SU-DHL-6 (cell line): Measurements from ENCODE around the gene TECPR2.

Source experiments
- H2AFZ ChIP-seq: fragments of 200-600 bp; sonication (generic); 2 replicates; pipeline ENCODE4 v1.6.1; 2014; ENCODE audit warnings: low read depth, mild to moderate bottlenecking, moderate library complexity, mixed read lengths, antibody characterized with exemption, low read length; ENCODE audit not compliant: severe bottlenecking
- H3F3A ChIP-seq: fragments of 200-600 bp; shearing (Covaris generic); 2 replicates; pipeline ENCODE4 v1.6.0; 2016; ENCODE audit warnings: antibody characterized with exemption, mild to moderate bottlenecking; ENCODE audit not compliant: insufficient read depth
- H3K27ac ChIP-seq: fragments of 200-600 bp; sonication (generic); 2 replicates; pipeline ENCODE4 v1.5.1; 2016; ENCODE audit warnings: low read depth, mild to moderate bottlenecking, low read length, moderate library complexity, mixed read lengths
- H3K27me3 ChIP-seq: fragments of 200-600 bp; sonication (generic), shearing (Covaris generic); 2 replicates; pipeline ENCODE4 v1.6.0; 2014; ENCODE audit warnings: mild to moderate bottlenecking, low read length
- H3K36me3 ChIP-seq: fragments of 200-600 bp; sonication (generic); 2 replicates; pipeline ENCODE4 v1.6.1; 2014; ENCODE audit warnings: mild to moderate bottlenecking, low read length, mixed read lengths
- H3K4me2 ChIP-seq: fragments of 300-600, 200-600 bp; shearing (Covaris generic), sonication (generic); 2 replicates; pipeline ENCODE4 v1.6.0; 2014; ENCODE audit warnings: low read length, low read depth, mild to moderate bottlenecking; ENCODE audit not compliant: poor library complexity, severe bottlenecking
- H3K4me3 ChIP-seq: fragments of 200-600 bp; sonication (generic); 2 replicates; pipeline ENCODE4 v1.5.1; 2014; ENCODE audit warnings: antibody characterized with exemption, low read length, mild to moderate bottlenecking, mixed read lengths; ENCODE audit not compliant: insufficient read depth, poor library complexity, severe bottlenecking
- H3K79me2 ChIP-seq: fragments of 200-600 bp; sonication (generic); 2 replicates; pipeline ENCODE4 v1.6.1; 2014; ENCODE audit warnings: mild to moderate bottlenecking, low read length, moderate library complexity; ENCODE audit not compliant: insufficient read depth
- H3K9ac ChIP-seq: fragments of 200-600 bp; sonication (generic); 2 replicates; pipeline ENCODE4 v1.7.0; 2014; ENCODE audit warnings: mild to moderate bottlenecking, low read length
- H3K9me2 ChIP-seq: fragments of 200-600 bp; sonication (generic); replicated peaks from 2 replicates; pipeline ENCODE4 v1.6.1; 2014; ENCODE audit warnings: low read length; ENCODE audit not compliant: insufficient read depth
- H3K9me3 ChIP-seq: fragments of 200-600 bp; sonication (generic); 2 replicates; pipeline ENCODE4 v1.6.1; 2014; ENCODE audit warnings: low read length, mixed read lengths; ENCODE audit not compliant: insufficient read depth
- H4K20me1 ChIP-seq: fragments of 200-600 bp; sonication (generic); 2 replicates; pipeline ENCODE4 v1.6.1; 2014; ENCODE audit warnings: low read depth, mild to moderate bottlenecking, antibody characterized with exemption, low read length, moderate library complexity, mixed read lengths
- EZH2phosphoT487 ChIP-seq: fragments of 200-600 bp; sonication (generic), shearing (Covaris generic); conservative IDR thresholded peaks from 2 replicates; pipeline ENCODE4 v1.6.1; 2018; ENCODE audit warnings: mild to moderate bottlenecking, antibody characterized with exemption, low read length, moderate library complexity, mixed read lengths
- TF ChIP-seq, protein P1 (sequence below): fragments of 200-600 bp; sonication (generic); IDR thresholded peaks from one replicate; pipeline ENCODE4 v1.5.1; 2017; ENCODE audit warnings: antibody characterized with exemption, mild to moderate bottlenecking, low read length, moderate library complexity; ENCODE audit not compliant: insufficient read depth, poor library complexity, severe bottlenecking

Gene TECPR2

DNA sequence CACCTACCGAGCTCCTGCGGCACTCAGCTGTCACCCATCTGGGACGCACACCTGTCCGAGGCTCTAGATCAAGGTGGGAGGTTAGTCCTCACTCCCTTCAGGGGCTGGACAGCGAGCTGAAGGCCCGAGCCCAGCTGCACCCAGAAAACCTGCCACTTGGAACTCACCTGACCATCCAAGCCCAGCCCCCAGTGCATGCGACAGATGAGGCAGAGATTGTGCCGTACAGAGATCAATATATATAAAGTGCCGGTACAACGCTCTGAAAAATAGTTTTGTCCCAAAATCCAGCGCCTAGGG lies 143.8 kb downstream of the TECPR2 start:
- no peaks in the 10 kb centered on the region for H3K79me2 ChIP-seq
- no peak overlapping the region for H2AFZ ChIP-seq
- H4K20me1 ChIP-seq = no peaks in the 10 kb centered on the region
- H3F3A ChIP-seq = no peaks in the 10 kb centered on the region
- H3K27me3 ChIP-seq = no peaks in the 10 kb centered on the region
- no peak overlapping the region for H3K9ac ChIP-seq
- no peak for TF ChIP-seq EZH2phosphoT487
- TF ChIP-seq, protein P1, sequence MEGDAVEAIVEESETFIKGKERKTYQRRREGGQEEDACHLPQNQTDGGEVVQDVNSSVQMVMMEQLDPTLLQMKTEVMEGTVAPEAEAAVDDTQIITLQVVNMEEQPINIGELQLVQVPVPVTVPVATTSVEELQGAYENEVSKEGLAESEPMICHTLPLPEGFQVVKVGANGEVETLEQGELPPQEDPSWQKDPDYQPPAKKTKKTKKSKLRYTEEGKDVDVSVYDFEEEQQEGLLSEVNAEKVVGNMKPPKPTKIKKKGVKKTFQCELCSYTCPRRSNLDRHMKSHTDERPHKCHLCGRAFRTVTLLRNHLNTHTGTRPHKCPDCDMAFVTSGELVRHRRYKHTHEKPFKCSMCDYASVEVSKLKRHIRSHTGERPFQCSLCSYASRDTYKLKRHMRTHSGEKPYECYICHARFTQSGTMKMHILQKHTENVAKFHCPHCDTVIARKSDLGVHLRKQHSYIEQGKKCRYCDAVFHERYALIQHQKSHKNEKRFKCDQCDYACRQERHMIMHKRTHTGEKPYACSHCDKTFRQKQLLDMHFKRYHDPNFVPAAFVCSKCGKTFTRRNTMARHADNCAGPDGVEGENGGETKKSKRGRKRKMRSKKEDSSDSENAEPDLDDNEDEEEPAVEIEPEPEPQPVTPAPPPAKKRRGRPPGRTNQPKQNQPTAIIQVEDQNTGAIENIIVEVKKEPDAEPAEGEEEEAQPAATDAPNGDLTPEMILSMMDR = no peak
- no peak overlapping the region for H3K4me3 ChIP-seq
- no peaks in the 10 kb centered on the region for H3K36me3 ChIP-seq
- H3K27ac ChIP-seq = no peak overlapping the region
- H3K4me2 ChIP-seq = no peak overlapping the region
- no peaks in the 10 kb centered on the region for H3K9me2 ChIP-seq
- no peaks in the 10 kb centered on the region for H3K9me3 ChIP-seq

DNA sequence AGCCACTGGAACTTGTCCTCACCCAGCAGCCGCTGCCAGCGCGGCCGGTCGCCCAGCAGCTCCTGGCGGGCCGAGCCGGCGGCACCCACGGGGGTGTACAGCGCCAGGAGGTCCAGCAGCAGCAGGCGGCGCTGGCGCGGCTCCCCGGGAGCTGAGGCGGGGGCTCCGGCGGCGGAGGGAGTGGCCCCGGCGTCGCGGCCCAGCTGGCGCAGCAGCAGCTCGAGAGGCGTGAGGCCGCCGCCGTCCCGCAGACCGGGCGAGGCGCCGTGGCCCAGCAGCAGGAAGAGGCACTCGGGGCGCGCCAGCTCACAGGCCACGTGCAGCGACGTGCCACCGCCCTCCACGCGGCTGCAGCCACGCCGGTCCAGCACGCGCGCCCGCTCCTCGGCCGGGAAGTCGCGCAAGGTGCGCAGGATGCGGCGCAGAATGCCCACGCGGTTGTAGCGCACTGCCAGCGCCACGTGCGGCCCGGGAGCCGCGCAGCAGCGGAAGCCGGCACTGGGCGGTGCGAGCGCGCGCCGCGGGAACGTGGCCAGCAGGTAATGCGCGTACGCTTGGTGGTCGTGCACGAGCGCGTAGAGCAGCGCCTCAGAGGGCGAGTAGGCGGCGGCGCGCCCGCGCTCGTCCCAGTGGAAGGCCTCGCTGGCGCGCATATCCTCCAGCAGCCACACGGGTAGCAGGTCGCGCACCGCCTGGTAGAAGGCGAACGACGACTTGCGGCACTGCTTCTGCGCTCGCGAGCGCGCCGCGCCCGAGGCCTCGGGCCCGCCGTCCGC lies 144.5 kb downstream of the TECPR2 start:
- H4K20me1 ChIP-seq = no peaks in the 10 kb centered on the region
- TF ChIP-seq, protein P1 = no peak
- no peaks in the 10 kb centered on the region for H3F3A ChIP-seq
- H3K4me3 ChIP-seq = no peak overlapping the region
- no peaks in the 10 kb centered on the region for H3K36me3 ChIP-seq
- H3K4me2 ChIP-seq = no peak overlapping the region
- no peaks in the 10 kb centered on the region for H3K9me3 ChIP-seq
- no peaks in the 10 kb centered on the region for H3K79me2 ChIP-seq
- no peak overlapping the region for H3K27ac ChIP-seq
- H3K27me3 ChIP-seq = no peaks in the 10 kb centered on the region
- no peak overlapping the region for H2AFZ ChIP-seq
- H3K9me2 ChIP-seq = no peaks in the 10 kb centered on the region
- no peak overlapping the region for H3K9ac ChIP-seq

DNA sequence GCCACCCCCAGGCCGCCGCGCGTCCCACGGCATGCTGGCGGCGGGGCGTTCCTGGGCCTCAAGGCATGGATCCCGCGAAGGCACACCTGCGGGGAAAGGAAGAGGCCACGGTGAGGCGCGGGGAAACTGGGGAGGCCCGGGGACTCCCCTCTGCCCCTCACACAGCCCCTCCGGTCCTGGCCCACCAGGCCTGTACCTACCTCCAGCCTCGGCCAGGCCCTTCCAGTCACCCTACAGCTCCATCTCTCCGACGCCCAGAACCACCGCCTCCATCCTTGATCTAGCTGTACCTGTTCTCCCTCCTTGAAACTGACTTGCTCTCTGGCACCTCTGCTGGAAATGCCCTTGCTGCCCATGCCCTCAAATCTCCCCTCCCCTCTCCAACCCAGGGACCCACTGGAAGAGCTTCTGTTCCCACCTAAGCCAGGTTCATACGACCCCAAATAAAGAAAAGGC lies 145.1 kb downstream of the TECPR2 start:
- Histone ChIP-seq H3K9ac (no peak overlapping the region), H3K9me3 (no peaks in the 10 kb centered on the region), H3K9me2 (no peaks in the 10 kb centered on the region), H3F3A (no peaks in the 10 kb centered on the region), H3K4me3 (no peak overlapping the region), H2AFZ (no peak overlapping the region), H3K36me3 (no peaks in the 10 kb centered on the region), H3K27ac (no peak overlapping the region), H3K79me2 (no peaks in the 10 kb centered on the region), H3K27me3 (no peaks in the 10 kb centered on the region), H3K4me2 (no peak overlapping the region), H4K20me1 (no peaks in the 10 kb centered on the region)
- TF ChIP-seq, protein P1 = no peak
- no peak for TF ChIP-seq EZH2phosphoT487
